ENCODE measurements around the gene ZNF486. TPM values are rescaled to one million over a fixed set of nuclear protein-coding genes. Genes with fewer than 3 reads are reported as not detected.
"Not testable (repeated sequence)": the region's sequence is repeated elsewhere in the genome, so short reads cannot be mapped to it uniquely, and the experiment has no call there.

Gene ZNF486
- total RNA-seq, 1 experiment from 2014 or later: 12.3 TPM

- peaks cover 33% of the 10 kb centered on the region for H3K36me3 ChIP-seq (ENCODE audit: insufficient read depth, low read length)
- peaks cover 49% of the 10 kb centered on the region for H3K79me2 ChIP-seq (ENCODE audit: low read length)
- H2AFZ ChIP-seq (ENCODE audit: low read length): peak overlapping the region; percentile 38; the same call in 1 of the 2 replicates
- no peaks in the 10 kb centered on the region for H4K20me1 ChIP-seq (ENCODE audit: insufficient read depth, low read depth, low read length)
- peak overlapping the region; percentile 83 for H3K4me2 ChIP-seq (ENCODE audit: low read depth, low read length, poor library complexity, severe bottlenecking)
- H3K4me1 ChIP-seq (ENCODE audit: low read length): peaks cover 29% of the 10 kb centered on the region
- peak overlapping the region; percentile 51 for H3K27ac ChIP-seq (ENCODE audit: low read length)
- peaks cover 12% of the 10 kb centered on the region for H3K9me3 ChIP-seq (ENCODE audit: low read length)
- peak overlapping the region; percentile 75 for H3K9ac ChIP-seq (ENCODE audit: low read length)
- no peaks in the 10 kb centered on the region for H3K9me2 ChIP-seq (replicated peaks; ENCODE audit: insufficient read depth, low read length)
- peak; percentile 98 for DNase-seq
- H3K27me3 ChIP-seq (ENCODE audit: low read length): no peaks in the 10 kb centered on the region
- H3K4me3 ChIP-seq (ENCODE audit: low read length): peak overlapping the region; percentile 88
These were observed 71.0 kb downstream of the ZNF486 start for GRCh38 chr19:20237773-20238623.

GRCh38 chr19:20243629-20244028, 76.6 kb downstream of the ZNF486 start:
- Histone ChIP-seq H3K36me3 (ENCODE audit: insufficient read depth, low read length) (no peaks in the 10 kb centered on the region), H4K20me1 (ENCODE audit: insufficient read depth, low read depth, low read length) (no peaks in the 10 kb centered on the region), H3K27me3 (ENCODE audit: low read length) (no peaks in the 10 kb centered on the region), H3K4me1 (ENCODE audit: low read length) (peaks cover 11% of the 10 kb centered on the region), H3K27ac (ENCODE audit: low read length) (no peak overlapping the region), H3K4me2 (ENCODE audit: low read depth, low read length, poor library complexity, severe bottlenecking) (no peak overlapping the region), H3K9ac (ENCODE audit: low read length) (no peak overlapping the region), H3K9me2 (replicated peaks; ENCODE audit: insufficient read depth, low read length) (no peaks in the 10 kb centered on the region), H3K9me3 (ENCODE audit: low read length) (no peaks in the 10 kb centered on the region), H3K79me2 (ENCODE audit: low read length) (no peaks in the 10 kb centered on the region), H3K4me3 (ENCODE audit: low read length) (no peak overlapping the region), H2AFZ (ENCODE audit: low read length) (no peak overlapping the region)
- no peak for DNase-seq

- no peak overlapping the region for H3K4me3 ChIP-seq (ENCODE audit: low read length)
- no peak overlapping the region for H3K4me2 ChIP-seq (ENCODE audit: low read depth, low read length, poor library complexity, severe bottlenecking)
- no peaks in the 10 kb centered on the region for H3K9me3 ChIP-seq (ENCODE audit: low read length)
- no peaks in the 10 kb centered on the region for H3K9me2 ChIP-seq (replicated peaks; ENCODE audit: insufficient read depth, low read length)
- H4K20me1 ChIP-seq (ENCODE audit: insufficient read depth, low read depth, low read length): no peaks in the 10 kb centered on the region
- no peak overlapping the region for H2AFZ ChIP-seq (ENCODE audit: low read length)
- DNase-seq: no peak
- H3K36me3 ChIP-seq (ENCODE audit: insufficient read depth, low read length): no peaks in the 10 kb centered on the region
- no peak overlapping the region for H3K9ac ChIP-seq (ENCODE audit: low read length)
- H3K79me2 ChIP-seq (ENCODE audit: low read length): no peaks in the 10 kb centered on the region
- H3K4me1 ChIP-seq (ENCODE audit: low read length): peaks cover 12% of the 10 kb centered on the region
- no peak overlapping the region for H3K27ac ChIP-seq (ENCODE audit: low read length)
- no peaks in the 10 kb centered on the region for H3K27me3 ChIP-seq (ENCODE audit: low read length)
These were observed 77.3 kb downstream of the ZNF486 start for GRCh38 chr19:20244356-20244755.

- H3K9ac ChIP-seq (ENCODE audit: low read length): no peak overlapping the region
- no peaks in the 10 kb centered on the region for H3K36me3 ChIP-seq (ENCODE audit: insufficient read depth, low read length)
- no peak overlapping the region for H3K4me2 ChIP-seq (ENCODE audit: low read depth, low read length, poor library complexity, severe bottlenecking)
- H3K9me3 ChIP-seq (ENCODE audit: low read length): no peaks in the 10 kb centered on the region
- no peaks in the 10 kb centered on the region for H4K20me1 ChIP-seq (ENCODE audit: insufficient read depth, low read depth, low read length)
- H3K4me1 ChIP-seq (ENCODE audit: low read length): peaks cover 12% of the 10 kb centered on the region
- no peaks in the 10 kb centered on the region for H3K79me2 ChIP-seq (ENCODE audit: low read length)
- H3K27me3 ChIP-seq (ENCODE audit: low read length): no peaks in the 10 kb centered on the region
- H3K4me3 ChIP-seq (ENCODE audit: low read length): no peak overlapping the region
- no peak overlapping the region for H3K27ac ChIP-seq (ENCODE audit: low read length)
- no peak for DNase-seq
- H2AFZ ChIP-seq (ENCODE audit: low read length): no peak overlapping the region
- H3K9me2 ChIP-seq (replicated peaks; ENCODE audit: insufficient read depth, low read length): no peaks in the 10 kb centered on the region
These were observed 78.3 kb downstream of the ZNF486 start for GRCh38 chr19:20245309-20245708.

GRCh38 chr19:20247016-20247683, 80.1 kb downstream of the ZNF486 start:
- no peak overlapping the region for H2AFZ ChIP-seq (ENCODE audit: low read length)
- peak; percentile 82 for DNase-seq

GRCh38 chr19:20248258-20248657, 81.2 kb downstream of the ZNF486 start:
- peaks cover 12% of the 10 kb centered on the region for H3K4me1 ChIP-seq (ENCODE audit: low read length)
- not testable (repeated sequence) for H3K9ac ChIP-seq (ENCODE audit: low read length); DNase-seq; H3K79me2 ChIP-seq (ENCODE audit: low read length); H3K4me3 ChIP-seq (ENCODE audit: low read length); H3K36me3 ChIP-seq (ENCODE audit: insufficient read depth, low read length); H2AFZ ChIP-seq (ENCODE audit: low read length); H3K27me3 ChIP-seq (ENCODE audit: low read length); H3K4me2 ChIP-seq (ENCODE audit: low read depth, low read length, poor library complexity, severe bottlenecking); H3K9me3 ChIP-seq (ENCODE audit: low read length); H4K20me1 ChIP-seq (ENCODE audit: insufficient read depth, low read depth, low read length); H3K9me2 ChIP-seq (replicated peaks; ENCODE audit: insufficient read depth, low read length); H3K27ac ChIP-seq (ENCODE audit: low read length)

More at GRCh38 chr19:20247016-20247683, 80.1 kb downstream of the ZNF486 start:
- Histone ChIP-seq H3K36me3 (ENCODE audit: insufficient read depth, low read length) (no peaks in the 10 kb centered on the region), H3K4me2 (ENCODE audit: low read depth, low read length, poor library complexity, severe bottlenecking) (no peak overlapping the region), H3K4me1 (ENCODE audit: low read length) (peaks cover 12% of the 10 kb centered on the region), H3K27me3 (ENCODE audit: low read length) (no peaks in the 10 kb centered on the region), H3K27ac (ENCODE audit: low read length) (no peak overlapping the region), H3K4me3 (ENCODE audit: low read length) (no peak overlapping the region), H4K20me1 (ENCODE audit: insufficient read depth, low read depth, low read length) (no peaks in the 10 kb centered on the region), H3K9me3 (ENCODE audit: low read length) (no peaks in the 10 kb centered on the region), H3K9me2 (replicated peaks; ENCODE audit: insufficient read depth, low read length) (no peaks in the 10 kb centered on the region), H3K79me2 (ENCODE audit: low read length) (no peaks in the 10 kb centered on the region), H3K9ac (ENCODE audit: low read length) (no peak overlapping the region)

Small RNAs within 50 kb of the gene (small RNA-seq; reads per million reads assigned to genes)
- not detected for gene AC011447.4

Other genes with a start within 250 kb of the ZNF486 start
- gene ZNF682, start 127.7 kb upstream of the ZNF486 start, total RNA-seq (2014; rRNA removed; shearing (Covaris generic); ENCODE audit: low replicate concordance): 5.7 and 20.6 TPM in 2 replicates
- gene ZNF90, start 89.2 kb upstream of the ZNF486 start, total RNA-seq (2014; rRNA removed; shearing (Covaris generic); ENCODE audit: low replicate concordance): 9.6 and 13.6 TPM in 2 replicates

Data from Karpas-422 (cell line).